SKM-1 treated with dmso at 0.1 percent for 144 hours (cell line): ENCODE data around the gene FMNL1.
"Not testable (repeated sequence)": the region's sequence is repeated elsewhere in the genome, so short reads cannot be mapped to it uniquely, and the experiment has no call there.

Experiments
- DNase-seq: peaks from one replicate; lab custom pipeline; 2025; ENCODE audit not compliant: unreplicated experiment; lab: John Stamatoyannopoulos, UW

The FMNL1 gene

GRCh38 chr17:45234641-45235415 lies 13.1 kb downstream of the FMNL1 start:
- peak; percentile 23 for DNase-seq

- peak; percentile 40 for DNase-seq
Measured at GRCh38 chr17:45235416-45236281, 14.0 kb downstream of the FMNL1 start.

- DNase-seq: no peak
Measured at GRCh38 chr17:45236282-45236606, 14.6 kb downstream of the FMNL1 start.

GRCh38 chr17:45237686-45238085 lies 16.0 kb downstream of the FMNL1 start:
- DNase-seq: no peak

DNA sequence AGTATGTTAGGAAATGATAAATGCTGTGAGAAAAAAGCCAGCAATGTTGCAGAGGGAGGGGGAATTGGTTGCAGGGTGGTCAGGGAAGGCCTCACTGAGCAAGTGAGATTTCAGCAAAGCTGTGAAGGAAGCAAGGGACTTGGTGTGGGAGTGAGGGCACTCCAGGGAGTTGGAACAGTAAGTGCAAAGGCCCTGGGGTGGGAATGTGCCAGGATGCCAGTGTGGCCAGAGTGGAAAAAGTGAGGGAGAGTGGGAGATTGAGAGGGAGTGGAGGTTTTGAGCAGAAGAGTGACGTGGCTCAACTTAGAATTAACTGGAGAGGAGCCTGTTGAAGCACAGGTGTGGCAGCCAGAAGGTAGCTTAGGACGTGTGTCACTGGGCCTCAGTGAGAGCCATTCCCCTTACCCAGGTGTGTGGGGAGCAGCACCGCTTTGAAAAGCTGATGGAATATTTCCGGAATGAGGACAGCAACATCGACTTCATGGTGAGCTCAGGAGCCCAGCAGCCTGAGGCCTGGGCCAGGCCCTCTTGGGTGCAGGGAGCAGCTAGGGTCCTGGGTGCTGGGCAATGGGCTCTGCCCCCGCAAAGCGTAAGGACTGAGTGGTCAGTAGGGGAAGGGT lies 16.6 kb downstream of the FMNL1 start:
- no peak for DNase-seq

DNA sequence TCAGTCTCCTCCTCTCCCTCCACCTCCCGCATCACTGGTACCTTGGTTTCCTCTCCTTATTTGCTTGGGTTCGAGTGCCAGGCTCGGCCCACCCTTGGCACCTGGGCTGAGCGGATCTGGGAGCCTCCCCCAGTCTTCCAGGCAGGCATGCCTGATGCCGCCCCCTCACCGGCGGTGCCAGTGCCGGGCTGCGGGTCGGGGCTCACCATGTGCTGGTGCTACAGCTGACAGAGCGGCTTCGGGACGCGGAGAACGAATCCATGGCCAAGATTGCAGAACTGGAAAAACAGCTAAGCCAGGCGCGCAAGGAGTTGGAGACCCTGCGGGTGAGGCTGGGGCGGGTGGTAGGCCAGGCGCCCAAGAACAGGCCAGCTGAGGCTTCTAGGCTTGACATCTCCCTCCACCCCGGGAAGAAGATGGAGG lies 19.2 kb downstream of the FMNL1 start:
- DNase-seq: no peak

- no peak for DNase-seq
Measured at GRCh38 chr17:45241328-45242028, 19.8 kb downstream of the FMNL1 start.

DNA sequence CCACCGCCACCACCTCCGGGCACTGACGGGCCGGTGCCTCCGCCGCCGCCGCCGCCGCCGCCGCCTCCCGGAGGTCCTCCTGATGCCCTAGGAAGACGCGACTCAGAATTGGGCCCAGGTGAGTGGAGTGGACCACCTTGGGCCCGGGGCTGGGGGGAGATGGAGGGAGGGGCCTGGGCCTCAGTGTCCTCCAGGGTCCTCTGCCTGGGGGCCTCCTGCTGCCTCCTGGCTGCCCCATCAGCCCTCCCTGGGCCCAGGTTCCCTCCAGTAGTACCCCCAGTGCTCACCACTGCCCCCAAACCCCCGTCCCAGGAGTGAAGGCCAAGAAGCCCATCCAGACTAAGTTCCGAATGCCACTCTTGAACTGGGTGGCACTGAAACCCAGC lies 20.3 kb downstream of the FMNL1 start:
- DNase-seq: no peak

GRCh38 chr17:45243750-45244149 lies 22.1 kb downstream of the FMNL1 start:
- DNase-seq: no peak

GRCh38 chr17:45244725-45245656 lies 23.3 kb downstream of the FMNL1 start:
- no peak for DNase-seq

GRCh38 chr17:45246338-45246737 lies 24.7 kb downstream of the FMNL1 start:
- DNase-seq: no peak

DNA sequence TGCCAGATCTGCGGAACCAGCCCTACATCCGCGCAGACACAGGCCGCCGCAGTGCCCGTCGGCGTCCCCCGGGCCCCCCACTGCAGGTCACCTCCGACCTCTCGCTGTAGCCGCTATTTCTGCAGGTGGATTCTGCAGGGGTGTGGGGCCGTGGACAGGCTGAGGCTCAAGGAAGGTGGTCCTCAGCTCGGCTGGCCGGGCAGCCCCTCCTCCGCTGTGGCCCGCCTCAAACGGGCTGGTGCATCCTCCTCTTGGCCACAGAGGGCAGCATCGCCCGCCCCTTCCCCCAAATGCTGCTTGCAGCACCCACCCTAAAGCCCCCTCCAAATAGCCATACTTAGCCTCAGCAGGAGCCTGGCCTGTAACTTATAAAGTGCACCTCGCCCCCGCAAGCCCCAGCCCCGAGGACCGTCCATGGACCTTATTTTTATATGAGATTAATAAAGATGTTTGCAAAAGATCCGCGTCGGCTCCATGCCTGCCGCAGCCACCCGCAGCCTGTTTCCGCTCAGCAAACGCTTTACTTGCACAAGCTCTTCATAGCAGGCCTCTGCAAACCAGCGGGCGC lies 25.3 kb downstream of the FMNL1 start:
- DNase-seq: no peak

DNA sequence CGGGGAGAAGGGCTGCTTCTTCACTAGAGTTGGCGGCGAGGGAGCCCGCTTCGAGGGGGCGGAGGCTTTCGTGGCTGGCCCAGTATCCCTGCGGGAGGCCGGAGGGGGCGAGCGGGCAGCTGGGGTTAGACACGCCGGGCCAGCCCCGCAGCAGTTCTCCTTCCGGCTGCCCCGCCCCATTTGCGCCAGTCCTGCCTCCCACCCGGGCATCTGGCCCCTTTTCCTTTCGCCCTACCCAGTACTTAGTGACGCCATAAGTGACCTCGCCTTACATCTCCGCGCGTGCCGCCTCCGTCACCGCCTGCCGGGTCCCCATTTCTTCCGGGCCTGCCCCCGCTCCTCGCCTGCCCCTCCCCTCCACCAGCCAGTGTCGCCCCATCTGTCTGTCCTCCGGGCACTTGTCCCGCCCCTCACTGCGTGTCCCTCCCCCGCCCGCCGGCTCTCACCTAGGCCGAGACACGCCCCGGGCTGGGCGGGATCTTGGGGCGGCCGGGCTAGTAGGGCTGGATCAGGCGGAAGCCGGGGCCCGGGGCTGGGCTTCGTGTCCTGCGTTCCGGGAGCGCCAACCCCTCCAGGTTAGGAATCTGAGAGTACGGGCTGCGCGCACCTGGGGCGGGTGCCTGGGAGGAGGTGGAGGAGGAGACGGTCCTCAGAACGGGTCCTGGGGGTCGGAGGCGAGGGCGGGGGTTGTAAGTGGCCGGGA lies 25.9 kb downstream of the FMNL1 start:
- no peak for DNase-seq

DNA sequence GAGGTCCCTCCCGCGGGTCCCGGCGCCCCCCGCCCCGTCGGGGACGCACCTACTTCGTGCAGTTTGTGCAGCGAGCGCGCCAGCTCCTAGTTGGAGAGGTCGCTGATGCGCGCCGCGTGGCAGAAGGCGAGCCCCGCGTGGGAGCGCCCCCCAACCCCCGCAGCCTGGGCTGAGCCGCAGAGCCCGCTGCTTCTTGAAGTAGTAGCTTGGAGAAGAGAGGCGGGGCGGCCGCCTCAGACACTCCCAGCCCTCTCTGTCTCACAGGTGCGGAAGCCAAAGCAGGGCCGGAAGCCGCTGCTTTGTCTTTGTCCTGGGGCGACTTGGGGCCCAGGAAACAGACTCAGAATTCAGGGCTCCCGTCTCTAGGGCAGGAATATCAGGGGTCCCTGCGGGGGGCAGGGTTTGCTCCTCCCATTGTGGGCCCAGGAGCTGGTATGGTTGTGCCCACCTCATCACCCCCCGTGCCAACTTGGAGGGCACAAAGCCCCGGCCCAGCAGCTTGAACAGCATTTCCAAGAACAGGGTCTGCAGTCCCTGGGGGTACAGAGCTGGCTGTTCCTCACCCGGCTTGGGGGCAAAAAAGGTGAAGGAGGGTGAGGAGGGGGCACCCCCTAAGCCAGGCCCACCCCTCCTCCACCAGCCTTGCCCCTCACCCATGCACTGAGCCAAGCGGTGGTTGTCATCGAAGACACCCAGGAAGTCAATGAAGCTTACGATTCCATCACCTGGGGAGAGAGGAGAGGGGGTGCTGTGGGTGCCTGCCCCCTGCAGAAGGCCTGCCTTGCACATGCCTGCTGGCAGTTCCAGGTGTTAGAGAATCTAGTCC lies 26.7 kb downstream of the FMNL1 start:
- no peak for DNase-seq

DNA sequence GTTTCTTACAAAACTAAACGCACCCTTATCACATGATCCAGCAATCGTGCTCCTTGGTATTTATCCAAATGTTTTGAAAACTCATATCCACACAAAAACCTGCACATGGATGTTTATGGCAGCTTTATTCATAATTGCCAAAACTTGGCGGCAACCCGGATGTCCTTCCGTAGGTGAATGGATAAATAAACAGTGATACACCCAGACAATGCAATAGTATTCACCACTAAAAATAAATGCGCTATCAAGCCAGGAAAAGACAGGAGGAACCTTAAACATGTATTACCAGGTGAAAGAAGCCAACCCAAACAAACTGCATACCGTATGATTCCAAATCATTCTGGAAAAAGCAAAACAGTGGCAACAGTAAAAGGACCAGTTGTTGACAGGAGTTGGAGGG lies 30.2 kb downstream of the FMNL1 start:
- no peak for DNase-seq

GRCh38 chr17:45253237-45253636 lies 31.6 kb downstream of the FMNL1 start:
- not testable (repeated sequence) for DNase-seq

GRCh38 chr17:45253879-45254278 lies 32.2 kb downstream of the FMNL1 start:
- DNase-seq: no peak

GRCh38 chr17:45255358-45255757 lies 33.7 kb downstream of the FMNL1 start:
- no peak for DNase-seq
